ENCODE measurements around the gene ZNF106.
A peak's percentile ranks its signal among the peaks of the same experiment; 100 is the strongest.

ZNF106 gene

GRCh38 chr15:42404461-42405235 lies 86.3 kb downstream of the ZNF106 start:
- no peak for DNase-seq

- no peak for DNase-seq
Measured at GRCh38 chr15:42403389-42403788, 87.6 kb downstream of the ZNF106 start.

DNA sequence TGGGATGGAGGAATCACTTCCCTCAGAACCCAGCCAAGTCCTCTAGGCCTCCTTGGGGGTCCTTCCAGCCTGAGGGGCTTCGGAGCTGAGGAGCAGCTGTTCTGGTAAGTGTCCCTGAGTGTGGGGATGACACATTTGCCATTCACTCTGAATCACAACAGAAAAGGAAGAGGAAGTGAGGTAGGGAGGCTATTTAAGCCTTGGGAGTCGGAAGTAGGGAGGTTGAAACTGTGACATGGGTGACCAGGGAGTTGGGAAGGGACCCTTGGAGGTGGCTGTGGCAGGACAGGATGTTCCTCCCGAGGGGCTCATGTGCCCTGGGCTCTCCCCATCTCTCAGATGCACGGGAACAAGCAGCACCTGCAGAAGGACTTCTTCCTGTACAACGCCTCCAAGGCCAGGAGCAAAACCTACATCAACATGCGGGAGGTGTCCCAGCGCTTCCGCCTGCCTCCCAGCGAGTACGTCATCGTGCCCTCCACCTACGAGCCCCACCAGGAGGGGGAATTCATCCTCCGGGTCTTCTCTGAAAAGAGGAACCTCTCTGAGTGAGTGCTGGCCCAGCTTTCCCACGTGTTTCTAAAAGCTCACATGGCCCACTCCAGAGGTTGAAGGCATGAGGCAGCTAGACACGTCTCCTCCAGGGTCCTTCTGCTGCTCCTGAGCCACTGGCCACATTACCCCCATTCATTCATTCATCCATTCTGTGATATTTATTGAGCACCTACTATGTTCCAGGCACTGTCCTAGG lies 88.3 kb downstream of the ZNF106 start:
- DNase-seq, result no peak

GRCh38 chr15:42401544-42402454 lies 89.1 kb downstream of the ZNF106 start:
- DNase-seq, result peak; percentile 11

DNA sequence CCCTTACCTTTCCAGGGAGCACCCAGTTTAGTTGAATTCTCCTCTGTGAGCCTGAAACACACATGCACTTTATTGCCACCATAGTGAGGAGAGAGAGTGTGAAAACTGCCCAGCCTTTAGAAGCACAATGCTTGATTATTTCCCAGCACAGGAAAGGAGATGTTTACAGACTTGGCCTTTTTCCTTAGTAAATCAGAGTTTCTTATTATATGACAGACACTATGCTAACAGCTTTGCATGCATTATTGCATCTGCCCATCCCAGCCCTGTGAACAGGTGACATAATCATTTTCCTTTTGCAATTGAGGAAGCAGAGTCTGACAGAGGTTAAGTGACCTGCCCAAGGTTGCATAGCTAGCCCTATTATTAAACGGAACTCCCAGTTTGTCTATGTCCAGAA lies 95.1 kb downstream of the ZNF106 start:
- DNase-seq, result no peak

GRCh38 chr15:42394106-42394505 lies 96.8 kb downstream of the ZNF106 start:
- DNase-seq, result no peak

DNA sequence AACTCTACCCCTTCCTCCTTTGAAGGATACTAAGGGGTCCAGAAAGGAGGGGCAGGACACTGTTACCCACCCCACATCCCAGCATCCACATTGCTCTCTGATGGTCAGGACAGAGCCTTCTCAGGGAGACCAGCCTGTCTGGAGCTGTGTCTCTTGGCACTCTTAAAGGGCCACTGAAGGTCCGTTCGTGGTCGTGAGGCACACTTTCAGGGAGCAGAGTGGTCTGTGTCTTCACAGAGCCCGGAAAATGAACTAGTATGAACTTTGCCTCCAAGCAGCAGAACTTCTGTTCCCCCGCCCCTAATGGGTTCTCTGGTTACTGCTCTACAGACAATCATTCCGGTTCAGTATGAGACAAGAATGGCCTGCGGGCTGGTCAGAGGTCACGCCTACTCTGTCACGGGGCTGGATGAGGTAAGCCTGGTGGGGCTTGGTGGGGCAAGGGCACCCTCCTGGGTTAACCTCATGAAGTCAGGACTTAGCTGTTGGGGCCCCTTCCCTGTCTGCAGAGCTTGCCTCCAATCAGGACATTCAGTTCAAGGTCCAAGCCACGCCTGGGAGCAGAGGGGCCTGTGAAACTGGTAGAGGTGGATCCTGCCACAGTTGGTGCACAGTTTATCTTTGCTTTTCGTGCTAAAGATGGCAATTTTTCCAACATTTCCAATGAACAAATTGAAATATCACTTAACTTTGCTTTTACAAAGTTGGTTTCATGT lies 98.5 kb downstream of the ZNF106 start:
- no peak for DNase-seq

- no peak for DNase-seq
Measured at GRCh38 chr15:42387603-42388002, 103.3 kb downstream of the ZNF106 start.

DNA sequence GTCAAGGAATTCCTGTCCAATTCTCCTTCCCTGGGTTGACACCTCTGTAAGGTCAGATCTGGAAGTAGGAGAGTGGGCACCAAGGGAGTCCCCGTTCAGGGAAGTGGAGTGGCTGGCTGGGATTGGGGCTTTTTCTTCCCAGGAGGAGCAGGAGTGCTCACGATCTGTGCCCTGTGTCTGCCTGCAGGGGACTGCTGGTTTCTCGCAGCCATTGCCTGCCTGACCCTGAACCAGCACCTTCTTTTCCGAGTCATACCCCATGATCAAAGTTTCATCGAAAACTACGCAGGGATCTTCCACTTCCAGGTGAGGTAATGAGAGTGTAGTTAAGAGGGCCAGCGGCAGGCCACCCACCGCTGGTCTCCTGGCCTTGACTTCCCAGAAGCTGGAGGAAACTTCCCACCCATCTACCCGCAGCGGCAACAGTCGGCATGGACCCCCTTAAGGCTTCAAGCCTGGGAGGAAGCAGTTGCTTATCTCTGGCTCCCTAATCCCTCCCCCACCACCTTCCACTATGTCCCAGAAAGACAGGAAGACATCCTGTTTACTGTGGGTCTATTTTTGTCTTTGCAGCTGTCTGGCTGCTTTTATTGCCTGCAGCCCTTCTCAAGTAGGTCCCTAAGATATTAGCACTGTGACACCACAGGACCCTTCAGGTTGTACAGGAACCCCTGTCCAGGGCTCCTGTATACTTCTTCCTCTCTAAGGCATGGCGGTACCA lies 104.8 kb downstream of the ZNF106 start:
- DNase-seq, result no peak

- DNase-seq, result no peak
Measured at GRCh38 chr15:42385206-42385979, 105.5 kb downstream of the ZNF106 start.

- DNase-seq, result no peak
Measured at GRCh38 chr15:42384597-42384996, 106.3 kb downstream of the ZNF106 start.

DNA sequence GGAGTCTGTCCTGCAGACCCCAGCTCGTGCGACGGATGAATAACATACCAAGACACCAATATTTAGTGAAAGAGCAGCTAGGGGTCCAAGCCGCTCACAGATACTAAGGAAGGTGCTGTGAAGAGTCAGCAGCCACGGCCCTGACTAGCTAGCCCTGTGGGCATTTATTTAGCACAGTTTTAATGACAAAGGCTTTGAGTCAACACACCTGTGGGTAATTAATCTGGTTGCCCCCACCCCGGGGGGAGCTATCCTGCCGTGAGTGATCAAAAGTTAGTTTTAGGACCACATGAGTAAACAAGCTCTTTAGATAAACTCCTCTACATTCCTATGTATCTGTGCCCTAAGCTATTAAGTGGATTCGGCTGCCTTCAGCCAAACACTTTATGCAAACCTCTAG lies 112.9 kb downstream of the ZNF106 start:
- no peak for DNase-seq

DNA sequence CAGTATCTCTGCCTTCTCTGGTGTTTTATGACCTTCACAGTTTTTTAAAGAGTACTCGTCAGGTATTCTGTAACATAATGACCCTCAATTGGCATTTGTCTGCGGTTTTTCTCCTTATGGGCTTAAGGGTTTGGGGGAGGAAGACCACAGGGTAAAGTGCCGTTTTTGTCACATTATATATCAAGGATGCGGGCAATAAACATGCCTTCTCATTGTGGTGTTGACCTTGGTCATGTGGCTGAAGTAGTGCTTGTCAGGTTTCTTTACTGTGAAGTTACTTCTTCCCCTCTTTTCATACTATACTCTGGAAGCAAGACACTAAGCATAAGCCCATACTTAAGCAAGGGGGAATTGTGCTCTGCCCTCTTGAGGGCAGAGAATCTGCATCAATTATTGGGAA lies 115.0 kb downstream of the ZNF106 start:
- DNase-seq, result no peak

GRCh38 chr15:42375252-42375651 lies 115.7 kb downstream of the ZNF106 start:
- DNase-seq, result no peak

GRCh38 chr15:42374810-42375209 lies 116.1 kb downstream of the ZNF106 start:
- no peak for DNase-seq

GRCh38 chr15:42373936-42374335 lies 117.0 kb downstream of the ZNF106 start:
- no peak for DNase-seq

DNA sequence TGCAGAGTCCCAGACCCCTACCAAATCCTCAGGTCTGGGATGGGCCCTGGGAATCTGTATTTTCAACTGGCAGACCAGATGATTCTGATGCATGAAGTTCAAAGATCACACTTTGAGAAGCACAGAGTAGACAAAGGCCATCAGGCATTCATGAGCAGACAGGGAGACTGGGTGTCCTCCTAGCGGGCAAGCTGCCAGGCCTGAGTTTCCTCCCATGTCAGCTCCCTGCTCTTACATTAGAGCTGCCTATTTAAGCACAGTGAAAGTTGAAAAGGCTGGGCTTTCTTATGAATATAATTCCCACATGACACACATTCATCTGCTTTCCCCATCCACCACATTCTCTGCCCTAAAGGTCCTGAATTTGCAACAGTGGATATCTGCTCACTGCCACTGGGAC lies 117.7 kb downstream of the ZNF106 start:
- DNase-seq, result no peak

DNA sequence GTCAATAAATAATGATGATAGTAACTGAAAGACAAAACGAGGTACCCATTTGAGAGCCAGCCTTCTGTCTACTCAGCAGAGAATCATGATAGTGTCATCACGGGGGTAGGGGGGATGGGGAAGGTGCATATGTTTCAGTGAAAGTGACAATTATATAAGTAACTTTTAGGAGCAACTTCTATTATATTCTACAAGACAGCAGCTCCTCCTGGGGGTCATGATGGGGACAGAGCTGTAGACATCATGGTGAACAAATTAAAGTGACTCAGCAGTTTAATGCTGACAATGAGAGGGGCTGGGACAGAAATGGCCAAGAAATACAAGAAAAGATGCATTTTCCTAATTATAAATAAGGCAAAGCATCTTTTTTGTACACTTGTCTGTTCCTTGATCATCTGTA lies 119.8 kb downstream of the ZNF106 start:
- DNase-seq, result no peak

- DNase-seq, result no peak
Measured at GRCh38 chr15:42368096-42368495, 122.8 kb downstream of the ZNF106 start.

- no peak for DNase-seq
Measured at GRCh38 chr15:42367041-42367440, 123.9 kb downstream of the ZNF106 start.

DNA sequence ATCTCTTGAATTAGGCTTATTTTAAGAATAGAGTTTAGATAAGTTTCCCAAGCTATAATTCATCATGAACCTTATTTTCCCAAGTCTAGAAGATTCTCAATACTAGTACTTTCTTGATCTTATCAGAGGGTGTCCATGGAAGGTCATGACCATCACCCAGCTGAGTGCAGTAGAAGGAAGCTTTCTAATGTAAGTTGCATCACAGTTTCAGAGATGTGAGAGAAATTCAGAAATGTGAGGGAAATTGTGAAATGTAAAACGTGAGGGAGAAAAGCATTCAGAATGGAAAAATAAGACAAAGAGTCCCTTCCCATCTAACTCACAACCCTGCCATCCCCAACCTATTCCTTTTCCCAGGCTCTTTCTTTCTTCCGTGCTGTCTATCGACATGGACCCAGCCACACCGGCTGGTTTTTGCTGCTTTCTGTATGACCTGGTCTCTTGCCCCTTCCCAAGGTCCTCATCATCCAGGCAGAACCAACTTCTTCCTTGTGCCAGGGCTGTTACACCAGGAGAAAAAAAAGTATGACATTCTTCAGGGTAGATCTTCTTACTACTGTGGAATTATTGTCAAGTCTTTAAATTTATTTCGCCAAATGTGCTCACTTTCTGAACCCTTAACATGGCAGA lies 124.9 kb downstream of the ZNF106 start:
- DNase-seq, result no peak

All from activated gamma-delta T cell treated with Interleukin-2 at 50 U/mL for 16 hours (primary cell).